GM12875 (cell line): ENCODE data around the gene ME3.

Experiments
- H3K4me3 ChIP-seq: one replicate; pipeline ENCODE4 v1.5.1; 2011; ENCODE audit warnings: low read depth, low read length, control low read depth
- CTCF ChIP-seq: IDR thresholded peaks from 2 replicates; pipeline ENCODE4 v1.5.1; 2011; ENCODE audit warnings: low read depth, mild to moderate bottlenecking, control low read depth, inconsistent platforms, low read length, moderate library complexity, borderline replicate concordance; ENCODE audit not compliant: insufficient read depth

The ME3 gene

GRCh38 chr11:86414032-86414431 lies 258.4 kb downstream of the ME3 start:
- no peak overlapping the region for H3K4me3 ChIP-seq
- TF ChIP-seq CTCF: no peak

- H3K4me3 ChIP-seq: no peak overlapping the region
- TF ChIP-seq CTCF: no peak
Measured at GRCh38 chr11:86408845-86409244, 263.6 kb downstream of the ME3 start.

- no peak for TF ChIP-seq CTCF
- H3K4me3 ChIP-seq: no peak overlapping the region
Measured at GRCh38 chr11:86403458-86403857, 269.0 kb downstream of the ME3 start.

- no peak overlapping the region for H3K4me3 ChIP-seq
- TF ChIP-seq CTCF: no peak
Measured at GRCh38 chr11:86398106-86398505, 274.3 kb downstream of the ME3 start.

- H3K4me3 ChIP-seq: no peak overlapping the region
- TF ChIP-seq CTCF: no peak
Measured at GRCh38 chr11:86397351-86397750, 275.1 kb downstream of the ME3 start.

- no peak overlapping the region for H3K4me3 ChIP-seq
Measured at GRCh38 chr11:86396396-86396795, 276.0 kb downstream of the ME3 start.

More at GRCh38 chr11:86396396-86396795, 276.0 kb downstream of the ME3 start:
- no peak for TF ChIP-seq CTCF
